GM12878 (cell line): Measurements from ENCODE around the gene C3orf33. TPM values are rescaled to one million over a fixed set of nuclear protein-coding genes. Genes with fewer than 3 reads are reported as not detected.

Source experiments
- FOXK2 ChIP-seq: fragments of 450-650 bp; IDR thresholded peaks from 2 replicates; pipeline ENCODE4 v1.6.1; 2017; ENCODE audit warnings: mild to moderate bottlenecking, moderate library complexity
- HSF1 ChIP-seq: fragments of 150-350 bp; IDR thresholded peaks from 2 replicates; pipeline ENCODE4 v1.6.1; 2014; ENCODE audit warnings: mild to moderate bottlenecking, low read depth, low read length
- IKZF2 ChIP-seq, 2 experiments: fragments of 450-650 bp; IDR thresholded peaks; 2 replicates each; pipeline ENCODE4 v1.6.1; 2017; ENCODE audit warnings: mild to moderate bottlenecking in 2 of 2, moderate library complexity in 2 of 2
- KAT2A ChIP-seq: conservative IDR thresholded peaks from 2 replicates; pipeline ENCODE4 v1.6.1; 2011; ENCODE audit warnings: low read depth, low read length; ENCODE audit not compliant: control insufficient read depth
- MLLT1 ChIP-seq: fragments of 450-650 bp; IDR thresholded peaks from 2 replicates; pipeline ENCODE4 v1.6.1; 2016; ENCODE audit warnings: mild to moderate bottlenecking
- MTA3 ChIP-seq: IDR thresholded peaks from 2 replicates; pipeline ENCODE4 v1.6.1; 2012; ENCODE audit warnings: low read length, inconsistent platforms, borderline replicate concordance
- NFXL1 ChIP-seq: fragments of 450-650 bp; IDR thresholded peaks from 2 replicates; pipeline ENCODE4 v1.6.1; 2017; ENCODE audit warnings: antibody characterized with exemption, mild to moderate bottlenecking, borderline replicate concordance
- PAX5 ChIP-seq: IDR thresholded peaks from 2 replicates; pipeline ENCODE4 v1.6.1; 2011; ENCODE audit warnings: low read depth, low read length, borderline replicate concordance
- SREBF1 ChIP-seq: IDR thresholded peaks from 2 replicates; pipeline ENCODE4 v1.6.1; 2012; ENCODE audit warnings: mild to moderate bottlenecking, low read length
- USF2 ChIP-seq: IDR thresholded peaks from 2 replicates; pipeline ENCODE4 v1.6.1; 2011; ENCODE audit warnings: low read depth, low read length, improper control_type of control experiment, borderline replicate concordance
- polyA plus RNA-seq, 11 experiments: library from polyadenylated mRNA; depleted of rRNA in 4 of 11; unstranded in 6 of 11; stranded (reverse) in 5 of 11; fragments of >200 nt; fragmentation: Nextera tagmentation in 4 of 11; fragmentation: Illumina TruSeq in 1 of 11; extraction: Ambion mirVana in 4 of 11; extraction: Trizol in 1 of 11; gene quantifications; 1 replicate in 1 of 11; 2 replicates in 10 of 11; pipeline versions ENCODE4 v1.2.1 to v1.2.3, GENCODE V29; 2011 to 2016; ENCODE audit warnings: inconsistent platforms in 2 of 11, missing spikeins in 2 of 11, low read depth in 1 of 11
- total RNA-seq, 4 experiments: library from RNA; depleted of rRNA in 3 of 4; stranded (reverse); fragments of >200 nt in 3 of 4; fragmentation: Illumina TruSeq in 1 of 4; extraction: Trizol in 1 of 4; gene quantifications; 2 replicates each; pipeline versions ENCODE4 v1.2.1 to v1.2.3, GENCODE V29; 2013 to 2021

The C3orf33 gene
- total and polyA plus RNA-seq, 10 of the 15 experiments (the other 5 are each of a cell fraction or from before 2014, with no cell fraction given): 0.35 to 1.7 (median 0.90) TPM

- TF ChIP-seq HSF1 (no peak), PAX5 (no peak), MTA3 (no peak), IKZF2 (IDR thresholded peaks at IDR 0.05) (no peak), SREBF1 (no peak), FOXK2 (no peak), MLLT1 (no peak), NFXL1 (no peak), KAT2A (no peak), USF2 (no peak)
- TF ChIP-seq, all 136 proteins: peak for 0
Observed at GRCh38 chr3:155743606-155744005, 62.5 kb downstream of the C3orf33 start (continued).
